SKM-1 treated with dmso at 0.1 percent for 144 hours (cell line): ENCODE data around the gene TCF19.
"Not testable (repeated sequence)": the region's sequence is repeated elsewhere in the genome, so short reads cannot be mapped to it uniquely, and the experiment has no call there.

Experiments used
- DNase-seq: peaks from one replicate; lab custom pipeline; 2025; ENCODE audit not compliant: unreplicated experiment; lab: John Stamatoyannopoulos, UW

TCF19 gene

GRCh38 chr6:31158863-31159855 lies 770 bp downstream of the TCF19 start:
- peak; percentile 38 for DNase-seq

- DNase-seq, result no peak
Observed at GRCh38 chr6:31161216-31162126, 3.1 kb downstream of the TCF19 start.

GRCh38 chr6:31162463-31163165 lies 4.2 kb downstream of the TCF19 start:
- DNase-seq, result no peak

- no peak for DNase-seq
Observed at GRCh38 chr6:31163922-31164321, 5.5 kb downstream of the TCF19 start.

- not testable (repeated sequence) for DNase-seq
Observed at GRCh38 chr6:31164475-31165063, 6.2 kb downstream of the TCF19 start.

GRCh38 chr6:31165064-31165832 lies 6.9 kb downstream of the TCF19 start:
- not testable (repeated sequence) for DNase-seq

- no peak for DNase-seq
Observed at GRCh38 chr6:31165986-31166385, 7.6 kb downstream of the TCF19 start.

GRCh38 chr6:31168606-31169005 lies 10.2 kb downstream of the TCF19 start:
- DNase-seq, result no peak

GRCh38 chr6:31169123-31169857 lies 10.9 kb downstream of the TCF19 start:
- DNase-seq, result no peak

- DNase-seq, result not testable (repeated sequence)
Observed at GRCh38 chr6:31169858-31170599, 11.6 kb downstream of the TCF19 start.

GRCh38 chr6:31170600-31170881 lies 12.2 kb downstream of the TCF19 start, which contains the start of gene POU5F1:
Gene POU5F1, minus strand, starts transcription at chr6:31170682. Its CDS starts 62 bp downstream, at chr6:31170620.
- DNase-seq, result no peak

- no peak for DNase-seq
Observed at GRCh38 chr6:31170987-31171671, 12.7 kb downstream of the TCF19 start.

GRCh38 chr6:31171931-31172905 lies 13.8 kb downstream of the TCF19 start:
- no peak for DNase-seq

- DNase-seq, result no peak
Observed at GRCh38 chr6:31172973-31173384, 14.6 kb downstream of the TCF19 start.

- DNase-seq, result no peak
Observed at GRCh38 chr6:31173406-31173805, 15.0 kb downstream of the TCF19 start.

- DNase-seq, result no peak
Observed at GRCh38 chr6:31174378-31174777, 16.0 kb downstream of the TCF19 start.

- no peak for DNase-seq
Observed at GRCh38 chr6:31175971-31176370, 17.6 kb downstream of the TCF19 start.
